ENCODE measurements around the gene PLXDC1.
"Not testable (repeated sequence)": the region's sequence is repeated elsewhere in the genome, so short reads cannot be mapped to it uniquely, and the experiment has no call there.

The PLXDC1 gene

GRCh38 chr17:39151943-39152818 lies 744 bp upstream of the PLXDC1 start:
- DNase-seq = peak; percentile 16

DNA sequence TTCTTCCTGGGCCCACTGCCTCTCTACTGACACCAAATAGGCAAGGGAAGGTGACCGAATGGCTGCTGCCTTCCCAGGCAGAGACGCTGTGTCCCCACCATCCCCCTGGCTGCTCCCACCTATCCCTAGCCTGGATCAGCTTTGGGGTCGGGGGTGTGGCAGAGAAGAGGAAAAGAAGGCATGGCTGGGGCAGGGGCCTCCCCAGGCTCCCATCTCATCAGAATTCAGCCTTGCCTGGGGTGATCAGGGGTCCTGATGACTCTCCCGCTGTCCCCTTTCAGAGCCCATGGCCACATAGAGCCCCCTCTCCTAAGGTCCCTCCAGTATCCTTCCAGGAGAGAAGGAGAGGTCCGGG lies 665 bp downstream of the PLXDC1 start:
- no peak for DNase-seq

- DNase-seq = no peak
Observed at GRCh38 chr17:39150104-39150634, 1.3 kb downstream of the PLXDC1 start.

DNA sequence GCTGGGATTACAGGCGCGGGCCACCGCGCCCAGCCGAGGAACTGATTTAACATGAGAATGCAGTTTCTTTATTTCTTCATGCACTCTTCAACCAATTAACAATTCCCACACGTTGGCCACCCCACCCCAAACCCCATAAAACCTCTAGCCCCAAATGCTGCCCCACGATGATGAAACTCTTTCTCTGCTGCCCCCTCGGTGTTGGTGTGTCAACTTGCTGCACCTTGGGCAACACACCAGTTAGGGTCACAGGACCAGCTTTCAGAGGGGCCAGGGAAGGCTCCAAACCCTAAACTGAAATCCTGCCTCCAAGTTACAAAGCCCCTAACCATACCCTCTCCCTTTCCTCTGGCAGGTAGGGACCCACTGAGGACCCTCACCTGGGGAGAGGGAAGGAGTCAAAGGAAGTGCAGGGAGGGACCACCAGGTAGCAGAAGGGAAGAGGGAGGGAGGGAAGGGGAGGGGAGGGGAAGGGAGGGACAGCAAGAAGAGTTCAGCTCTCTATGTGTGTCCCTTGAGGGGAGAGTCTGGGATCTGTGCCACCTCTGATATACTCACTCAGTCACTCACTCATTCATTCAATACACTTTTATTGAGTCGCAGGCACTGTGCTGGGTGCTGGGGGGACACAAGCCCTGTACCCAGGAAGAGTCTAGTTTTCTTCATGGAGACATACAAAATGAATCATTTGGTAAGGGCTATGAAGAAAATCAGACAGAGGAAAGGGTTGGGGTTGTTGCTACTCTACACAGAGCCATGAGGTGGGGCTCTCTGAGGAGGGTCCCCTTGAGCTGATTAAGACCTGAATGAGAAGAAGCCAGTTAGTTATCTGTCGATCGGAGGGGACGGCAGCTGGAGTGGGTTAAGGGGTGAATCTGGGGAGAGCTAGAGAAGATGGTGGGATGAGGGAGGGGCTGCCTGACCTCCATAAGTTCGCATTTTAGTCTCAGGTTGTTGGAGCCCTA lies 3.9 kb downstream of the PLXDC1 start:
- no peak for DNase-seq

DNA sequence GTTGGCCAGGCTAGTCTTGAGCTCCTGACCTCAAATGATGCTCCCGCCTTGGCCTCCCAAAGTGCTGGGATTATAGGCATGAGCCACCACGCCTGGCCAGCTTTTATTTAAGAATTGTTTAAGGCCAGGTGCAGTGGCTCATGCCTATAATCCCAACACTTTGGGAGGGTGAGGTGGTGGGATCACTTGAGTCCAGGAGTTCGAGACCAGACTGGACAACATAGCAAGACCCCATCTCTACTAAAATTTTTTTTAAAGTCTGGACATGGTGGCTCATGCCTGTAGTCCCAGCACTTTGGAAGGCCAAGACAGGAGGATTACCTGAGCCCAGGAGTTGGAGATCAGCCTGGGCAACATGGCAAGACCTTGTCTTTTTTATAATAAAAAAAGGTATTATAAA lies 5.2 kb downstream of the PLXDC1 start:
- DNase-seq = no peak

GRCh38 chr17:39145143-39145542 lies 6.3 kb downstream of the PLXDC1 start:
- DNase-seq = no peak

GRCh38 chr17:39144416-39144840 lies 7.0 kb downstream of the PLXDC1 start:
- no peak for DNase-seq

GRCh38 chr17:39143552-39144093 lies 7.8 kb downstream of the PLXDC1 start:
- no peak for DNase-seq

- no peak for DNase-seq
Observed at GRCh38 chr17:39141915-39142664, 9.3 kb downstream of the PLXDC1 start.

GRCh38 chr17:39141294-39141693 lies 10.1 kb downstream of the PLXDC1 start:
- DNase-seq = no peak

DNA sequence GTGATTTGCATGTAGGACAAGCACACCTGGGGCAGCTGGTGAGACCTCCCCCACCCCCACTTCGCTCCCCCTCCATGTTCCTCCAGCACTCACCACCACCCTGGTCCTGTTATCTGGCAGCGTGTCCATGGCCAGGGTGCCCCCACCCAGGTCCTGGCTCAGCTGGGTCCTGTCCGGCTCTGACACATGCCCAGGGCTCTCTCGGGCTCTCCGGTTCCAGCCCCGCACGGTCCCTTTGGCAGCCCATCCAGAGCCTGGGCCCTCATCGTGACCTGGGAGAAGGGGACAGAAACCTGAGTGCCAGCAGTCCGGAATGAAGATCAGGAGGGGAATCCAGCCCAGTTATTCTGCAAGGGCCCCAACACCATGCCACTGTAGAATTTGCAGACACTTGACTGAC lies 11.9 kb downstream of the PLXDC1 start:
- no peak for DNase-seq

- no peak for DNase-seq
Observed at GRCh38 chr17:39139161-39139511, 12.3 kb downstream of the PLXDC1 start.

DNA sequence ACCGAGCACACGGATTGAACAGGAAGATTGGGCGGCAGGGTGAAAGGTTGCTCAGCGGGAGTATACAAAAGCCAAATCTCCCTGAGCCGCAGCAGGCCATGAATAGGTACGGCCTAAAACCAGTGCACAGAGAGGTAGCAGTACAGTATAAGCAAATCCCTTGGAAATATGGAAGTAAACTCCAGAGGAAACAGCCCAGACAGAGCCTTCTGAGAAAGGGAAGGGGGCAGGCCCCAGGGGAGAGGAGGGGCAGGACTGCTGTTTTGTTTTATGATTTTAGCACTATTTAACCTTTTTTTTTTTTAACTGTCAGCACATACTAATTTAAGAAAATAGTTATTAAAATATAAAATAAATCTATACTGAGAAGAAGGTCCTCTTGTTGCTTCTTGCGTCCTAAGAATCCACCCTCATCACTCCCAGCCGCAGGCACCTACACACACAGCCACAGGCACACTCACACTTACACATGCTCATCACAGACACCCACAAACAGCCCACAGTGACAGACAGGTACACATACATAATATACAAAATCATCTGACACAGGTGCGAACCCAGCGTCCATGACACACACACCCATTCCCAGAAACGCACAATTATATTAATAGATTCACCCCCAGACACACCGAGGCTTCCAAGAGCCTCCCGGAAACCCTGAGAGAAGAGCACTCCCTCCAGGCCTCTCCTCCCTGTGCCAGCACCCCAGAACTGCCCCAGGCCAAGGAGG lies 12.8 kb downstream of the PLXDC1 start:
- no peak for DNase-seq

GRCh38 chr17:39134878-39135277 lies 16.6 kb downstream of the PLXDC1 start:
- DNase-seq = no peak

DNA sequence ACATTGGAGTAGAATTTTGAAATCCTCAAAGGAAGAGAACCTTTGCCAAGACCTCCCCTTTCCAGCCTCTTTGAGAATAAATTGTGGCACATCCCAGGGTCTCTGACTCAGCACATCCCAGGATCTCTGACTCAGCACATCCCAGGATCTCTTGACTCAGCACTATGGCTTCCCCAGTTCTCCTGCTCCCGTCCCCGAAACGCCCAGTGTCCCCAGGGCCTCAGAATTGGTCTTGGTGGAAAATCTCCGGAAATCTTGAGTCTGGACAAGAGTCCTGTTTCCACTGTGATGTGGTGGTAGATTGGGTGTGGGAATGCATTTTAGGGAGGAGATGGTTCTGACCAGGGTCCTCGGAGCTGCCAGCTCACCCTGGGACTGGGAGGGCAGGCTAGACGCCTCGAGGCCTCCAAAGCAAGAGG lies 19.2 kb downstream of the PLXDC1 start:
- DNase-seq = no peak

DNA sequence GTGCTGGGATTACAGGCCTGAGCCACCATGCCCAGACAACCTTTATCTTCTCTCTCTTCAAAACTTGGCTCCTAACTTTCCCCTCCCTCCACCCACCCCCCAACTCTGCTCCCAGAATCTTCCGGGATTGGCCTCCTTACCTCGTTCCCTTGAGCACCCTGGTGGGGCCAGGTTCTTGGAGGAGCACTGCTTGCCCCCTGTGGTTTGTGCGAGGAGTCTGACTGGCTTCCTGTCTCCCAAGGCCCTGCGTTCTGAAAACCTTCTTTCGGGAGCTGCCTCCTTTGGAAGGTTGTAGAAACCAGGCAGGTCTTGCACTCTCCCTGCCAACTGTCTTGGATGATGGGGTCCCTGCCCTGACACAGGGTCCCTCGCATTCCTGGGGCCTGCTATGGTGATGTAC lies 19.8 kb downstream of the PLXDC1 start:
- DNase-seq = no peak

GRCh38 chr17:39130205-39130604 lies 21.2 kb downstream of the PLXDC1 start:
- DNase-seq = no peak

DNA sequence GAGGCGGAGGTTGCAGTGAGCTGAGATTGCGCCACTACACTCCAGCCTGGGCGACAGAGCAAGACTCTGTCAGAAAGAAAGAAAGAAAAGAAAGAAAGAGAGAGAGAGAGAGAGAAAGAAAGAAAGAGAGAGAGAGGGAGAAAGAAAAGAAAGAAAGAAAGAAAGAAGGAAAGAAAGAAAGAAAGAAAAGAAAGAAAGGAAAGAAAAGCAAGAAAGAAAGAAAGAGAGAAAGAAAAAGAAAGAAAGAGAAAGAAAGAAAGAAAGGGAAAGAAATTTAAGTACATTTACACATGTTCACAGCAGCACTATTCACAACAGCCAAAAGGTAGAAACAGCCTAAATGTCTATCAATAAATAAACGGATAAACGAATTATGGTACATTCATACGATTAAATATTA lies 21.9 kb downstream of the PLXDC1 start:
- not testable (repeated sequence) for DNase-seq

- DNase-seq = no peak
Observed at GRCh38 chr17:39126436-39126835, 25.0 kb downstream of the PLXDC1 start.

DNA sequence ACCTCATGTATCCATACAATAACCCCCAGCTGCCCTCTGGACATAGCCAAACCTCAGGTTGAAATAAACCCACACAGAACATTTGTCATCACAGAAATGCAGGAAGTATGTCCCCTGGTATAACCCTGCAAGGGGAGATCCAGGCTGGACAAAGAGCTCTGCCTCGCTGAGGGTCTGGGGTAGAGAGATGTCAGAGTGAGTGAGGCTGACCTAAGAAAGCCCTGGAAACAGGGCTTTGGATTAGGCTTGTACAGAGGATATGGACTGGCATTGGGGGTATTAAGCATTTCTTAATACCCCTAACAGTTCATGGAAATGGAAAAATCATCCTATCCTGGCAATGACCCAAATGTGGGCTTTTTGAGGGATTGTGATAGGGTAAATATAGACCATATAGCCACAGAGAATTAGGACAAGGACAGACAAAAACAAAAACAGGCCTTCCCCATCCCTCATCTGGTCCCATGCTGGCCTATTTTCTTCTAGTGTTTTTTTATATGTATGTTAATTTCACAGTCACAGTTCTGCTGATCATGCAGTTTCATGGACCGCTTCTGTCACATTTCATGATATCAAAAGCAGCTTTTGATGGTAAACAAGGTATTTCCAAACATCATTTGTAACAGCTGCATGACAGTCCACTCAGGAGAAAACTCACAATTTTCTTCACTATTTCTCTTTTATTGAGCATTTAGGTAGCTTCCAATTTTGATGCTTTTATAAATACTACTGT lies 26.1 kb downstream of the PLXDC1 start:
- no peak for DNase-seq

- no peak for DNase-seq
Observed at GRCh38 chr17:39123627-39124026, 27.8 kb downstream of the PLXDC1 start.

Data from effector CD8-positive, alpha-beta T cell (primary cell).